Large intestine (tissue), 3 donors: ENCODE measurements around the gene CAVIN1. TPM values are rescaled to one million over a fixed set of nuclear protein-coding genes. Genes with fewer than 3 reads are reported as not detected.
"Not testable (repeated sequence)": the region's sequence is repeated elsewhere in the genome, so short reads cannot be mapped to it uniquely, and the experiment has no call there.

Source experiments
- DNase-seq, 2 donors: peaks; one replicate each; pipeline versions ENCODE4 v3.0.0 to v3.0.0-alpha.2; 2013
- H3K27ac ChIP-seq: one replicate; pipeline ENCODE4 v1.5.1; 2013; ENCODE audit warnings: low read length
- H3K27me3 ChIP-seq: 2 replicates; pipeline ENCODE4 v1.6.1; 2013; ENCODE audit warnings: low read length; ENCODE audit not compliant: control insufficient read depth, insufficient read depth
- H3K36me3 ChIP-seq: 2 replicates; pipeline ENCODE4 v1.6.1; 2013; ENCODE audit warnings: low read length; ENCODE audit not compliant: control insufficient read depth, insufficient read depth
- H3K4me1 ChIP-seq: one replicate; pipeline ENCODE4 v1.6.1; 2013; ENCODE audit warnings: low read length; ENCODE audit not compliant: control insufficient read depth, insufficient read depth
- H3K4me3 ChIP-seq: one replicate; pipeline ENCODE4 v1.5.1; 2013; ENCODE audit warnings: low read length
- H3K9me3 ChIP-seq: one replicate; pipeline ENCODE4 v1.6.1; 2013; ENCODE audit warnings: mild to moderate bottlenecking, low read depth, low read length, moderate library complexity; ENCODE audit not compliant: control insufficient read depth
- WGBS: methylation state at CpG from one replicate; pipeline ENCODE4 v1.1.5; 2013; ENCODE audit warnings: low lambda C conversion rate; ENCODE audit not compliant: insufficient coverage; 5-methylcytosine and 5-hydroxymethylcytosine counted together
- polyA plus RNA-seq: library from polyadenylated mRNA; unstranded; fragments of 120-200 nt; gene quantifications from one replicate; pipeline ENCODE4 v1.2.1, GENCODE V29; 2013

The CAVIN1 gene
- polyA plus RNA-seq, 1 donor, result 71.0 TPM

GRCh38 chr17:42392692-42393415 lies 30.2 kb downstream of the CAVIN1 start:
- WGBS, result no CpG with 5 or more reads among the region's 4 CpGs
- no peak overlapping the region for H3K27ac ChIP-seq

DNA sequence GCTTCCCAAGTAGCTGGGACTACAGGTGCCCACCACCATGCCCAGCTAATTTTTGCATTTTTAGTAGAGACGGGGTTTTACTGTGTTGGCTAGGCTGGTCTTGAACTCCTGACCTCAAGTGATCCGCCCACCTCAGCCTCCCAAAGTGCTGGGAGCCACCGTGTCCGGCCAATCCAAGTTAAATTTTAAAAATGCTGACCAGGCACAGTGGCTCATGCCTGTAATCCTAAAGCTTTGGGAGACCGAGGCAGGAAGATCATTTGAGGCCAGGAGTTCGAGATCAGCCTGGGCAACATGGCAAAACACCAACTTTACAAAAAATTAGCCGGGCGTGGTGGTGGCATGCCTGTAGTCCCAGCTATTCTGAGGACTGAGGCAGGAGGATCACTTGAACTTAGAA lies 31.6 kb downstream of the CAVIN1 start:
- not testable (repeated sequence) for H3K27ac ChIP-seq, H3K4me3 ChIP-seq, DNase-seq, H3K9me3 ChIP-seq, H3K36me3 ChIP-seq, H3K27me3 ChIP-seq
- peaks cover 11% of the 10 kb centered on the region for H3K4me1 ChIP-seq
- WGBS, result no CpG with 5 or more reads among the region's 8 CpGs

More at GRCh38 chr17:42392692-42393415, 30.2 kb downstream of the CAVIN1 start:
- H3K4me1 ChIP-seq, result peaks cover 9% of the 10 kb centered on the region
- no peaks in the 10 kb centered on the region for H3K36me3 ChIP-seq
- H3K9me3 ChIP-seq, result no peaks in the 10 kb centered on the region
- DNase-seq, result no peak
- H3K27me3 ChIP-seq, result no peaks in the 10 kb centered on the region
- no peak overlapping the region for H3K4me3 ChIP-seq

GRCh38 chr17:42389899-42390298 lies 33.2 kb downstream of the CAVIN1 start:
- H3K9me3 ChIP-seq, result no peaks in the 10 kb centered on the region
- peaks cover 15% of the 10 kb centered on the region for H3K4me1 ChIP-seq
- H3K4me3 ChIP-seq, result no peak overlapping the region
- H3K36me3 ChIP-seq, result no peaks in the 10 kb centered on the region
- peak overlapping the region; percentile 88 for H3K27ac ChIP-seq
- DNase-seq, result peak in 1 of 2 donors; percentile 60
- no CpG with 5 or more reads among the region's 5 CpGs for WGBS
- H3K27me3 ChIP-seq, result no peaks in the 10 kb centered on the region

- no peak for DNase-seq
- H3K4me3 ChIP-seq, result peak overlapping the region; percentile 46
- WGBS, result no CpG with 5 or more reads among the region's 11 CpGs
- no peaks in the 10 kb centered on the region for H3K27me3 ChIP-seq
- H3K27ac ChIP-seq, result peak overlapping the region; percentile 88
- no peaks in the 10 kb centered on the region for H3K9me3 ChIP-seq
- H3K4me1 ChIP-seq, result peaks cover 15% of the 10 kb centered on the region
- H3K36me3 ChIP-seq, result no peaks in the 10 kb centered on the region
Observed at GRCh38 chr17:42389135-42389417, 34.0 kb downstream of the CAVIN1 start.

DNA sequence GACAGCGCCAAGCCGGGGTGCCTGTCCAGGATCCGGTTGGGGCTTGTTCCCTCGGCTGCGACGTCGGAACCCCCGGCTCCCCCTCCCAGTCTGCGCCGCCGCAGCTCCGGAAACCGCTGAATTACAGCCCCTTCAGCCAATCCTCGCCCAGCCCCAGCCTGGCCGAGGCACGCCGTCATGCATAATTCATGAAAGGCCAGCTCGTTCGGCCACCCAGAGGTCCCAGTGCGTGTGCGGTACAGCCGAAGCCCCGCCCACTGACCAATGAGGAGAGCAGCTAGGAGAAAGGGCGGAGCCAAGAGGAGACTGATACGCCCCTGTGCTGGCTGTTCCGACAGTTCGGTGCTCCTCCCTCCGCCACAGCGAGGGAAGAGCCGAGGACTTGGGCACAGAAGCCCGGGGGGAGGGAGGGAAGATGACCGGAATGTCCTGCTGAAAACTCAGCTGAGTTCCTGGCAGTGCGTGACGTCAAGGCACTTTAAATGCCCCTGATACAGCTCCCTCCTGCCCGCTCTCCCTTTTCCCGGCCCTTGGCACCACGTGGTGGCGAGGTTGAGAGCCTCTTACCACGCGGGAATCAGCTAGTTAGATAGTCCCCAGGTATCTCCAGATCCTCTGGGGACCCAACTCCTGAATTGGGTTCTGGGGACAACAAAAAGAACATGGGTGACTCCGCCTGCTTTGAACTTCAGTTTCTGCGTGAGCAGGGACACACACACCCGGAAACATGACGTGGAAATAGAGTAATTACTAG lies 34.5 kb downstream of the CAVIN1 start, which contains the start of gene STAT3:
TSS of gene STAT3 (minus strand) at position 62 of the 754 bp plus-strand sequence. CDS start 39,926 bp downstream, outside the sequence.
- Histone ChIP-seq H3K4me1 (peaks cover 17% of the 10 kb centered on the region), H3K27me3 (no peaks in the 10 kb centered on the region), H3K4me3 (peak within 1 kb of the TSS; percentile 97), H3K9me3 (no peaks in the 10 kb centered on the region), H3K36me3 (no peaks in the 10 kb centered on the region), H3K27ac (peak within 1 kb of the TSS; percentile 96)
- DNase-seq, result peak; percentile 100
- no CpG with 5 or more reads among the region's 44 CpGs for WGBS

DNA sequence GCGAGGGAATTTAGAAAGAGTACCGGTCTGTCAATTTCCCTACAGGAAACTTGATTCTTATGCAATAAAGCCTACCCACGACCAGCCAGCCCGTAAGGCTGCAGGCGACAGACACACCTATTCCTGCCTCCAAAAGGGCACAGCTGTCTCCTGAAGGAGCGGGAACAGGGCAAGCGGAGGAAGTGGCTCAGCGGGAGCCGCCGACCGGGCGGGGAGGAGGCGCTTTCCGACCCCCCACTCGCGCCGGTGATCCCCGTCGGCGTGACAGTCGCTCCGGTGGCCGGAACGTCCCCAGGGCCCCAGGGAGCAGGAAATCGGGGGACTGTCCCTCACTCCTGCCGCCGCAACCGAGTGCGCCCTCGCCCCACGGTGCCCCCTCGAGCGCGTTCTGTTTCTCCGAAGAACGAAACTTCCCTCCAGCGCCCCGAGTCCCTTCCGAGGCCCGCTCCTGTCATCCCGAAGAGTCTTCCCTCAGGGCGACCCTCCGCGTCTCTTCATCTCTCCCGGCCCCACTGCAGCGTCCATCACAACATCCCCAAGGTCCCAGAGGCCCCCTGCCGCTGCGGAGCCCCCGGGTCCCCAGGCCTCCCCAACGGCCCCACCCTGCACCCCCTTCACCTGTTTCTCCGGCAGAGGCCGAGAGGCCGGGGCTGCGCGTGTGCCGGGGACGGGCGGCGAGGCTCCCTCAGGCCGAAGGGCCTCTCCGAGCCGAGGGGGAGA lies 35.2 kb downstream of the CAVIN1 start:
- H3K4me3 ChIP-seq, result peak overlapping the region; percentile 97
- peaks cover 17% of the 10 kb centered on the region for H3K4me1 ChIP-seq
- H3K27me3 ChIP-seq, result no peaks in the 10 kb centered on the region
- peak in 1 of 2 donors; percentile 53 for DNase-seq
- H3K9me3 ChIP-seq, result no peaks in the 10 kb centered on the region
- no CpG with 5 or more reads among the region's 62 CpGs for whole genome bisulfite sequencing
- H3K36me3 ChIP-seq, result peaks cover 3% of the 10 kb centered on the region
- peak overlapping the region; percentile 96 for H3K27ac ChIP-seq

- Histone ChIP-seq H3K4me1 (peaks cover 21% of the 10 kb centered on the region), H3K27ac (peak overlapping the region; percentile 96), H3K4me3 (peak overlapping the region; percentile 97), H3K9me3 (no peaks in the 10 kb centered on the region), H3K36me3 (peaks cover 3% of the 10 kb centered on the region), H3K27me3 (no peaks in the 10 kb centered on the region)
- WGBS, result 0% methylated on average over 1 of the region's 8 CpGs
- DNase-seq, result peak in 1 of 2 donors; percentile 67
Observed at GRCh38 chr17:42386777-42387657, 36.0 kb downstream of the CAVIN1 start.

DNA sequence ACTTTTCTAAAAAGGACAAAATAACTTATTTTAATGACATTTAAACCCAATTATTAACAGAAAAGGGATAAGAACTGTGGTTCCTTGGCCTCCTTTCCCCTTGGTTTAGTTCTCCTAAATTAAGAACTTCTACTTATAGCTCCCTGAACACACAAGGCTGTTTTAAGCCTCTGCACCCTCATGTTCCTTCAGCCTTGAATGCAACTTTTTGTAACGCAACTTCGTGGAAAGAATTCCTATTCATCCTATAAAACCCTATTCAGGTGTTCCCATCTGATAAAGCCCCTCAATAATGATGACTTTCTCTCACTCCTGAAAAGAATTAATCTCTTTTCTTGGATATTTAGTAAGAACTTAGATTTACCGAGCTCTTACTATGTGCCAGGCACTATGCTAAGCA lies 41.2 kb downstream of the CAVIN1 start:
- no peak overlapping the region for H3K4me3 ChIP-seq
- no peaks in the 10 kb centered on the region for H3K27me3 ChIP-seq
- no peak for DNase-seq
- peaks cover 33% of the 10 kb centered on the region for H3K4me1 ChIP-seq
- H3K27ac ChIP-seq, result no peak overlapping the region
- WGBS, result 100% methylated on average over 2 of the region's 3 CpGs
- peaks cover 7% of the 10 kb centered on the region for H3K36me3 ChIP-seq
- no peaks in the 10 kb centered on the region for H3K9me3 ChIP-seq

DNA sequence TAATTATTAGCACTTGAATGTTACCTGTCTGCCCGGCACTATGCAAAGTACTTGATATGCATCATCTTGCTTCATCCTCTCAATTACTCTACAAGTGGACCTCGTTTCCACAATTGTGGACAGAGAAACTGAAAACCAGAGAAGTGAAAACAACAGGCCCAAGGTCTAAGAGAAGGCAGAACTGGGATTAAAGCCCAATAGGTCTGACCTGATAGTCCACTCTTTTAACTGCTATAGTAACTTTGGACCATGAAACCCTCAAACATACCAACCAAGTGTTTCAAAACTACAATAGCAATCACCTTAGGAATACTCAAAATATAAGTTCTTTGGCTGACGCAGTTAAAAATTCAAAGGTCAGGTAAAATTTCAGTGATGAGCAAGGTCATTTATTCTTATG lies 42.1 kb downstream of the CAVIN1 start:
- Histone ChIP-seq H3K4me3 (no peak overlapping the region), H3K27ac (peak overlapping the region; percentile 36), H3K27me3 (no peaks in the 10 kb centered on the region), H3K4me1 (peaks cover 27% of the 10 kb centered on the region), H3K36me3 (peaks cover 7% of the 10 kb centered on the region), H3K9me3 (no peaks in the 10 kb centered on the region)
- DNase-seq, result no peak
- WGBS, result no CpG with 5 or more reads among the region's 3 CpGs
